Adrenal gland (tissue), 5 donors: ENCODE measurements around the gene RSPO4.

Source experiments
- CTCF ChIP-seq, 6 experiments: fragments of 450-650 bp in 4 of 6; fragments of 200-600 bp in 2 of 6; sonication (generic) in 1 of 6; IDR thresholded peaks; 1 replicate in 5 of 6; 2 replicates in 1 of 6; pipeline versions ENCODE4 v1.5.1 to v1.8.0; 2016 to 2021; ENCODE audit warnings: antibody characterized with exemption in 6 of 6, mild to moderate bottlenecking in 2 of 6, moderate library complexity in 1 of 6
- POLR2A ChIP-seq, 2 donors: fragments of 450-650 bp; IDR thresholded peaks; one replicate each; pipeline ENCODE4 v1.6.1; 2017; ENCODE audit warnings: antibody characterized with exemption in 2 of 2, mild to moderate bottlenecking in 2 of 2, moderate library complexity in 1 of 2
- donor health status: DM: no; HTN: no; CAD: no.

- TF ChIP-seq CTCF (IDR thresholded peaks at IDR 0.05) (no peak), POLR2A (IDR thresholded peaks at IDR 0.05) (no peak)
Measured at GRCh38 chr20:1014471-1014870, 12.4 kb upstream of the RSPO4 start.
